ENCODE data around the gene SNX22. TPM values are rescaled to one million over a fixed set of nuclear protein-coding genes. Genes with fewer than 3 reads are reported as not detected.

SNX22 gene
- total and polyA plus RNA-seq, 3 donors from 2014 or later = 1.9 to 2.0 (median 2.0) TPM

DNA sequence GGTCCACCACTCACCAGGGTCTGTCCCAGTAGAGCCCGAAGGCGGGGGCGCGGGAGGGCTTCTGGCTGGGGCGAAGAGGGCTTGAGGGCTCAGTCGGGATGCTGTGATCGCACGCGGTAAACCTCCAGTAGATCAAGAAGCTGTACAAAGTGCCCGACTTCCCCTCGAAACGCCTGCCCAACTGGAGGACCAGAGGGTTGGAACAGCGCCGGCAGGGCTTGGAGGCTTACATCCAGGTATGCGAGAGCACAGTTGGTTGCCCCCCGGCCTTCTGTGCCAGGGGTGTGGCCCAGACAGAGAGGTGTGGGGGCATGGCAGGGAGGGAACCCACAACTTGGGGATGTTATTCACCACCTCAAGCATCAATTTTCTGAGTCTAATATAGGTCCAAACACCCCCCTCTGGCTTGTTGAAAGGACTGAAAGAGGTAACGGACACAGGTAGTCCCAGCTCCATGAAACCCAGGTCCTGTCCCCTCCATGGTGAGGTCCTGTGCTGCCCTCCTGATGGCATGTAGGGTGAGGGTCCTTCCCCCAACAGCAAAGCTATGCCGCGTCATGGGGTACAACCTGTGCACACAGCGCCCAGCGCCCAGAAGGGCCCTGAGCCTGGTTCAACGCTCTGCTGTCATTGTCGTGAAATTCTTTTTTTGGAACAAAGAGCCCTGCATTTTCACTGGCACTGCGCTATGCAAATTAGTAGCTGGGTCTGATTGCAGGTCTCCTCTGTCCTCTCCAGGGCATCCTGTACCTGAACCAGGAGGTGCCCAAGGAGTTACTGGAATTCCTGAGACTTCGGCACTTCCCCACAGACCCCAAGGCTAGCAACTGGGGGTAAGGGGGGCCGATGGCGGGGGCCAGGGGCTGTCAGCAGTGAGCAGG lies 1.2 kb downstream of the SNX22 start:
- no peak for DNase-seq
- H3K27me3 ChIP-seq = no peaks in the 10 kb centered on the region
- WGBS, 2 donors = 29 to 35% methylated on average over 12 to 26 of the region's 27 CpGs
- H3K36me3 ChIP-seq (ENCODE audit: low read depth, missing control alignments) = no peaks in the 10 kb centered on the region
- no peaks in the 10 kb centered on the region for H3K9me3 ChIP-seq
- H3K4me3 ChIP-seq = peak overlapping the region in 1 of 2 donors; percentile 17
- intact Hi-C loops (cut with DNase I; ENCODE audit: low total_unique reads) = loop anchor here (5.0 kb wide), 1 partner anchor 55 kb away; the partner anchor contains the start of gene SNX1
- no peak overlapping the region for H3K27ac ChIP-seq
- H3K4me1 ChIP-seq = peaks cover 19% of the 10 kb centered on the region
- TF ChIP-seq, protein P1, sequence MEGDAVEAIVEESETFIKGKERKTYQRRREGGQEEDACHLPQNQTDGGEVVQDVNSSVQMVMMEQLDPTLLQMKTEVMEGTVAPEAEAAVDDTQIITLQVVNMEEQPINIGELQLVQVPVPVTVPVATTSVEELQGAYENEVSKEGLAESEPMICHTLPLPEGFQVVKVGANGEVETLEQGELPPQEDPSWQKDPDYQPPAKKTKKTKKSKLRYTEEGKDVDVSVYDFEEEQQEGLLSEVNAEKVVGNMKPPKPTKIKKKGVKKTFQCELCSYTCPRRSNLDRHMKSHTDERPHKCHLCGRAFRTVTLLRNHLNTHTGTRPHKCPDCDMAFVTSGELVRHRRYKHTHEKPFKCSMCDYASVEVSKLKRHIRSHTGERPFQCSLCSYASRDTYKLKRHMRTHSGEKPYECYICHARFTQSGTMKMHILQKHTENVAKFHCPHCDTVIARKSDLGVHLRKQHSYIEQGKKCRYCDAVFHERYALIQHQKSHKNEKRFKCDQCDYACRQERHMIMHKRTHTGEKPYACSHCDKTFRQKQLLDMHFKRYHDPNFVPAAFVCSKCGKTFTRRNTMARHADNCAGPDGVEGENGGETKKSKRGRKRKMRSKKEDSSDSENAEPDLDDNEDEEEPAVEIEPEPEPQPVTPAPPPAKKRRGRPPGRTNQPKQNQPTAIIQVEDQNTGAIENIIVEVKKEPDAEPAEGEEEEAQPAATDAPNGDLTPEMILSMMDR (IDR thresholded peaks at IDR 0.05) = no peak
- TF ChIP-seq POLR2A (IDR thresholded peaks at IDR 0.05) = no peak

GRCh38 chr15:64153480-64154367 lies 2.2 kb downstream of the SNX22 start:
- Histone ChIP-seq H3K9me3 (no peaks in the 10 kb centered on the region), H3K4me3 (no peak overlapping the region), H3K4me1 (peaks cover 19% of the 10 kb centered on the region), H3K27ac (no peak overlapping the region), H3K36me3 (ENCODE audit: low read depth, missing control alignments) (no peaks in the 10 kb centered on the region), H3K27me3 (no peaks in the 10 kb centered on the region)
- WGBS, 2 donors = 14 to 18% methylated on average over 8 to 12 of the region's 12 CpGs
- no peak for TF ChIP-seq POLR2A (IDR thresholded peaks at IDR 0.05)
- TF ChIP-seq, protein P1 (IDR thresholded peaks at IDR 0.05) = peak; percentile 87 to 99 (median 92)
- intact Hi-C loops (cut with DNase I; ENCODE audit: low total_unique reads) = loop anchor here (5.0 kb wide), 1 partner anchor 56 kb away; the partner anchor contains the start of gene SNX1
- peak; percentile 92 for DNase-seq

GRCh38 chr15:64155802-64156651 lies 4.5 kb downstream of the SNX22 start:
- no peak overlapping the region for H3K27ac ChIP-seq
- H3K4me3 ChIP-seq = no peak overlapping the region
- intact Hi-C loops (cut with DNase I; ENCODE audit: low total_unique reads) = no loop called here
- TF ChIP-seq, protein P1 (IDR thresholded peaks at IDR 0.05) = no peak
- no peaks in the 10 kb centered on the region for H3K9me3 ChIP-seq
- WGBS, 2 donors = 84 to 85% methylated on average over 14 to 15 of the region's 15 CpGs
- H3K27me3 ChIP-seq = no peaks in the 10 kb centered on the region
- H3K4me1 ChIP-seq = peaks cover 21% of the 10 kb centered on the region
- no peaks in the 10 kb centered on the region for H3K36me3 ChIP-seq (ENCODE audit: low read depth, missing control alignments)
- no peak for DNase-seq

- Histone ChIP-seq H3K4me3 (no peak overlapping the region), H3K9me3 (no peaks in the 10 kb centered on the region), H3K4me1 (peaks cover 23% of the 10 kb centered on the region), H3K27ac (no peak overlapping the region), H3K36me3 (ENCODE audit: low read depth, missing control alignments) (no peaks in the 10 kb centered on the region), H3K27me3 (no peaks in the 10 kb centered on the region)
- intact Hi-C loops (cut with DNase I; ENCODE audit: low total_unique reads) = no loop called here
- TF ChIP-seq, protein P1 (IDR thresholded peaks at IDR 0.05) = no peak
- WGBS, 2 donors = 82 to 87% methylated on average over 16 of the region's 16 CpGs
- no peak for DNase-seq
Measured at GRCh38 chr15:64156652-64157331, 5.3 kb downstream of the SNX22 start.
